GM18526 (cell line): ENCODE measurements around the gene SLC38A6.

Experiments
- POLR2A ChIP-seq: IDR thresholded peaks from 3 replicates; pipeline ENCODE4 v1.6.1; 2011; ENCODE audit not compliant: insufficient read length; ENCODE audit errors: extremely low read depth

Gene SLC38A6

GRCh38 chr14:61026526-61026925 lies 45.5 kb downstream of the SLC38A6 start:
- no peak for TF ChIP-seq POLR2A

- no peak for TF ChIP-seq POLR2A
Measured at GRCh38 chr14:61031026-61031425, 50.0 kb downstream of the SLC38A6 start.

- TF ChIP-seq POLR2A, result no peak
Measured at GRCh38 chr14:61033054-61033453, 52.0 kb downstream of the SLC38A6 start.

- no peak for TF ChIP-seq POLR2A
Measured at GRCh38 chr14:61033855-61034254, 52.8 kb downstream of the SLC38A6 start.

- TF ChIP-seq POLR2A, result no peak
Measured at GRCh38 chr14:61034416-61035120, 53.5 kb downstream of the SLC38A6 start.

GRCh38 chr14:61037215-61037614 lies 56.2 kb downstream of the SLC38A6 start:
- no peak for TF ChIP-seq POLR2A

GRCh38 chr14:61041704-61042103 lies 60.7 kb downstream of the SLC38A6 start:
- TF ChIP-seq POLR2A, result no peak

GRCh38 chr14:61042220-61042619 lies 61.2 kb downstream of the SLC38A6 start:
- TF ChIP-seq POLR2A, result no peak

GRCh38 chr14:61043506-61043905 lies 62.5 kb downstream of the SLC38A6 start:
- no peak for TF ChIP-seq POLR2A

- TF ChIP-seq POLR2A, result no peak
Measured at GRCh38 chr14:61047021-61047420, 66.0 kb downstream of the SLC38A6 start.

GRCh38 chr14:61048640-61049039 lies 67.6 kb downstream of the SLC38A6 start:
- no peak for TF ChIP-seq POLR2A

GRCh38 chr14:61050417-61050816 lies 69.4 kb downstream of the SLC38A6 start:
- no peak for TF ChIP-seq POLR2A

GRCh38 chr14:61051051-61051450 lies 70.0 kb downstream of the SLC38A6 start:
- no peak for TF ChIP-seq POLR2A

GRCh38 chr14:61051621-61052020 lies 70.6 kb downstream of the SLC38A6 start:
- TF ChIP-seq POLR2A, result no peak

- no peak for TF ChIP-seq POLR2A
Measured at GRCh38 chr14:61063461-61063860, 82.4 kb downstream of the SLC38A6 start.

- TF ChIP-seq POLR2A, result no peak
Measured at GRCh38 chr14:61064210-61064609, 83.2 kb downstream of the SLC38A6 start.

GRCh38 chr14:61064856-61065255 lies 83.8 kb downstream of the SLC38A6 start:
- no peak for TF ChIP-seq POLR2A
